ENCODE data around the gene PLEKHA4.
A peak's percentile ranks its signal among the peaks of the same experiment; 100 is the strongest.
"Not testable (repeated sequence)": the region's sequence is repeated elsewhere in the genome, so short reads cannot be mapped to it uniquely, and the experiment has no call there.

PLEKHA4 gene

DNA sequence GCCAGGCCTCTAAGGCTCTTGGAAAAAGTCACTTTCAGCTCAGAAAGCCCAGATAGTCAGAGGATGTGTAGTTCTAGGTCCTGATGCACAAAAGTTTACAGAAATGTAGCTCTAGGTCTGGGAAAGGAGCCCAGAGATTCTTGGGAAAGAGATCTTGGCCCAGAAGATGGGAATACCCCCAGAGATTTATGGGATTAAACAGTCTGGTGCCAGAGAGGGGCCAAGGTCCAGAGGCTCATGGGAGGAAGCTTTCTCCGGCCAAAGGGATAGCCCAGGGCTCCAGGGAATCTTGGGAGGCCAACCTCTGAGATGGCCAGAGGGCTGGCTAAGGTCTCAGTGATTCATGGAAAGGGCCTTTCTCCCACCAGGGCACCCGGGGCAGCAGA, 72.7 kb downstream of the PLEKHA4 start:
- no peak for DNase-seq

DNA sequence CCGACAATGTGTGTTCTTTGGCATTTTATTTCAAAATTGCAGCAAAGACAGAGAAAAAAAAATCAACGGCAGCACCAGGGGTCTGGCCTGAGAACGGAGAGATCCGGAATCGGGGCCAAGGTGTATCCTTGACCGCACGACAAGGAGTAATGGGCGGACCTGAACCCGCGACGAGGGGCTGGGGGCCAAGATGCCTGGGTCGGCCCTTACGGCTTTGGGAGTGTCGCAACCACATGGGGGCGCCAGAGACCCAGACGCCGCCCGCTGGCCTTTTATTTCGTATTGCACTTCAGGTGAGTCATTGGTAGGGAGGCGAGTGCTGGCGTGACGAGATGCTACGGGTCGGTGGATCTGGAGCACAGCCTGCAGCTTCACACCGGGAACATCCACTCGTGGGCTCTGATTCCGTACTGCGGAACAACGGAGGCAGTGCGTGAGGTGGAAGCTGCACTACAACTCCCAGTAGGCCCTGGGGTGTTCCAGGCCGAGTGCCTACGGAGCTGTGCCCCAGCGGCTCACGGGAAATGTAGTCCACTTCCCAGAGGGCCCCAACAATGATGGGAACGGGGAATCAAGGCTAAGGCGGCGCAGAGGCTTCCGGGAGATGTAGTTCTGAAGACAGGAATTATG, 73.2 kb downstream of the PLEKHA4 start:
- peak; percentile 81 to 87 for DNase-seq

GRCh38 chr19:48794291-48794690, 74.1 kb downstream of the PLEKHA4 start:
- no peak for DNase-seq

GRCh38 chr19:48793271-48793670, 75.1 kb downstream of the PLEKHA4 start:
- no peak for DNase-seq

DNA sequence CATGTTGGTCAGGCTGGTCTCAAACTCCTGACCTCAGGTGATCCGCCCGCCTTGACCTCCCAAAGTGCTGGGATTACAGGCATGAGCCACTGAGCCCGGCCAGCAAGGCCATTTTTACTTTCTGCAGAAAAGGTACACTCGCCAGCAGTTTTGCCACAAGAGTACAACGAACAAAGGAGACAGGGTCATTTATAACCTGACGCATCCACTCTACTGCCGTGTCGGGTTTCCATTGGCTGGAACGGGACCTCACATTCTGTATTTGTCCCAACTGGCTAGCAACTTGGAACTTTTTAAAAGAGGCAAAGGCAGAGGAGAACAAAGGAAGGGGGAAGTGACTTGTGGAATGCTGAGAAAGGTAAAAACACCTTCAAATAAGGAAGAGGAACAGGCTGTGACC, 81.1 kb downstream of the PLEKHA4 start:
- DNase-seq = not testable (repeated sequence)

All from activated CD4-positive, alpha-beta T cell treated with anti-CD3 and anti-CD28 coated beads, Interleukin-2, amount 50 U/mL, for 48 hours (primary cell).